Inflammatory macrophage (primary cell): ENCODE results near the gene GPC5.
"Not testable (repeated sequence)": the region's sequence is repeated elsewhere in the genome, so short reads cannot be mapped to it uniquely, and the experiment has no call there.

Experiments
- DNase-seq, 2 donors: peaks; one replicate each; pipeline ENCODE4 v3.0.0-alpha.2; 2020 to 2022

GPC5 gene

GRCh38 chr13:92494915-92495314 is 1096.5 kb downstream of the GPC5 start:
- DNase-seq, result no peak

- no peak for DNase-seq
These were observed 1101.8 kb downstream of the GPC5 start for GRCh38 chr13:92500192-92500591.

GRCh38 chr13:92510416-92510815 is 1112.0 kb downstream of the GPC5 start:
- DNase-seq, result no peak

- no peak for DNase-seq
These were observed 1114.4 kb downstream of the GPC5 start for GRCh38 chr13:92512852-92513251.

- no peak for DNase-seq
These were observed 1115.3 kb downstream of the GPC5 start for GRCh38 chr13:92513672-92514071.

- no peak for DNase-seq
These were observed 1116.2 kb downstream of the GPC5 start for GRCh38 chr13:92514420-92515125.

- DNase-seq, result not testable (repeated sequence)
These were observed 1118.5 kb downstream of the GPC5 start for GRCh38 chr13:92516878-92517277.

- not testable (repeated sequence) for DNase-seq
These were observed 1120.2 kb downstream of the GPC5 start for GRCh38 chr13:92518622-92519021.

- no peak for DNase-seq
These were observed 1131.9 kb downstream of the GPC5 start for GRCh38 chr13:92530364-92530763.

- DNase-seq, result no peak
These were observed 1137.0 kb downstream of the GPC5 start for GRCh38 chr13:92535222-92536006.

- DNase-seq, result no peak
These were observed 1139.0 kb downstream of the GPC5 start for GRCh38 chr13:92537471-92537870.

GRCh38 chr13:92538164-92538563 is 1139.7 kb downstream of the GPC5 start:
- DNase-seq, result no peak

GRCh38 chr13:92539148-92539547 is 1140.7 kb downstream of the GPC5 start:
- not testable (repeated sequence) for DNase-seq

GRCh38 chr13:92547266-92547665 is 1148.8 kb downstream of the GPC5 start:
- no peak for DNase-seq

- DNase-seq, result no peak
These were observed 1150.9 kb downstream of the GPC5 start for GRCh38 chr13:92549276-92549675.

GRCh38 chr13:92553470-92554114 is 1155.2 kb downstream of the GPC5 start:
- DNase-seq, result no peak

- no peak for DNase-seq
These were observed 1162.5 kb downstream of the GPC5 start for GRCh38 chr13:92560883-92561282.

GRCh38 chr13:92564942-92565341 is 1166.5 kb downstream of the GPC5 start:
- no peak for DNase-seq

- DNase-seq, result no peak
These were observed 1168.3 kb downstream of the GPC5 start for GRCh38 chr13:92566767-92567166.

- no peak for DNase-seq
These were observed 1173.8 kb downstream of the GPC5 start for GRCh38 chr13:92572190-92572589.

- DNase-seq, result no peak
These were observed 1175.1 kb downstream of the GPC5 start for GRCh38 chr13:92573467-92574057.

GRCh38 chr13:92574499-92574898 is 1176.1 kb downstream of the GPC5 start:
- no peak for DNase-seq

- DNase-seq, result no peak
These were observed 1177.4 kb downstream of the GPC5 start for GRCh38 chr13:92575777-92576176.
